ENCODE data around the gene UGGT2. TPM values are rescaled to one million over a fixed set of nuclear protein-coding genes. Genes with fewer than 3 reads are reported as not detected.

The UGGT2 gene
- total and polyA plus RNA-seq, 9 of the 15 experiments (the other 6 are each of a cell fraction or from before 2014, with no cell fraction given): 3.5 to 24.5 (median 18.3) TPM

- TF ChIP-seq ZNF592 (IDR thresholded peaks at IDR 0.05) (0 out of 2 replicates have a peak, but pooled peaks have one; percentile 31), PREB (CRISPR knock-in tag; IDR thresholded peaks at IDR 0.05) (no peak), CTBP1 (IDR thresholded peaks at IDR 0.05; ENCODE audit: borderline replicate concordance) (no peak), ZBTB5 (IDR thresholded peaks at IDR 0.05) (no peak), SREBF2 (CRISPR knock-in tag; IDR thresholded peaks at IDR 0.05) (no peak), FUS (optimal IDR thresholded peaks at IDR 0.05; ENCODE audit: low read depth, low read length) (no peak), ARID1B (IDR thresholded peaks at IDR 0.05) (no peak), TFAM (CRISPR knock-in tag; conservative IDR thresholded peaks at IDR 0.05) (no peak), ZNF583 (CRISPR knock-in tag; IDR thresholded peaks at IDR 0.05) (no peak), NCOA1 (IDR thresholded peaks at IDR 0.05; ENCODE audit: low read depth) (no peak), NFE2 (IDR thresholded peaks at IDR 0.05; ENCODE audit: low read depth) (no peak)
Measured at GRCh38 chr13:95937714-95938320, 115.4 kb downstream of the UGGT2 start (continued).
